ENCODE measurements around the gene CCL2. TPM values are rescaled to one million over a fixed set of nuclear protein-coding genes. Genes with fewer than 3 reads are reported as not detected.

CCL2 gene
- total and polyA plus RNA-seq, 8 donors: 3.8 to 194 (median 26.0) TPM

DNA sequence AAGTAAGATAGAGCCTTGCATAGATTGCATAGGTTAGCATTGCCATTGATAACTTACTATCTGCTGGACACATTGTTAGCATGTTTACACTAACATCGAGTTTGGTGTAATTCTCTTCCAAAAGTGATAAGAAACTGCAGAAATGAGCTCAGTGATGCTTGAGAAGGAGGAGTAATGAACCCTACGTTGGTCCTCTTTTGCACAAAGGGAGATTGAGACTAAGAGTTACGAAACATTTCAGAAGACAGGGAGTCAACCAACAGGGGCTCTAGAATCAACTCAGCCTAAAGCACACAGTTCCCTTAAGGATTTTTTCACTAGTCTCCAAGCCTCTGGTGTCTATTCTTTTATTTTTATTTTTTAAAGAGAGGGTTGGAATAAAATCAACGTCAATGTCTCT is 21.7 kb downstream of the CCL2 start:
- Histone ChIP-seq H3K27me3 (peaks cover 0 to 12% (median 0%) of the 10 kb centered on the region in 3 donors), H3K4me3 (no peak overlapping the region), H3K4me1 (no peaks in the 10 kb centered on the region), H3K9me3 (no peaks in the 10 kb centered on the region), H3K27ac (no peak overlapping the region), H3K36me3 (no peaks in the 10 kb centered on the region)
- 47 to 59% (median 51%) methylated on average over 4 of the region's 4 CpGs for WGBS, 5 donors
- TF ChIP-seq POLR2AphosphoS5 (IDR thresholded peaks at IDR 0.05) (no peak), POLR2A (IDR thresholded peaks at IDR 0.05) (no peak), EP300 (IDR thresholded peaks at IDR 0.05) (no peak)
- TF ChIP-seq, protein P1, sequence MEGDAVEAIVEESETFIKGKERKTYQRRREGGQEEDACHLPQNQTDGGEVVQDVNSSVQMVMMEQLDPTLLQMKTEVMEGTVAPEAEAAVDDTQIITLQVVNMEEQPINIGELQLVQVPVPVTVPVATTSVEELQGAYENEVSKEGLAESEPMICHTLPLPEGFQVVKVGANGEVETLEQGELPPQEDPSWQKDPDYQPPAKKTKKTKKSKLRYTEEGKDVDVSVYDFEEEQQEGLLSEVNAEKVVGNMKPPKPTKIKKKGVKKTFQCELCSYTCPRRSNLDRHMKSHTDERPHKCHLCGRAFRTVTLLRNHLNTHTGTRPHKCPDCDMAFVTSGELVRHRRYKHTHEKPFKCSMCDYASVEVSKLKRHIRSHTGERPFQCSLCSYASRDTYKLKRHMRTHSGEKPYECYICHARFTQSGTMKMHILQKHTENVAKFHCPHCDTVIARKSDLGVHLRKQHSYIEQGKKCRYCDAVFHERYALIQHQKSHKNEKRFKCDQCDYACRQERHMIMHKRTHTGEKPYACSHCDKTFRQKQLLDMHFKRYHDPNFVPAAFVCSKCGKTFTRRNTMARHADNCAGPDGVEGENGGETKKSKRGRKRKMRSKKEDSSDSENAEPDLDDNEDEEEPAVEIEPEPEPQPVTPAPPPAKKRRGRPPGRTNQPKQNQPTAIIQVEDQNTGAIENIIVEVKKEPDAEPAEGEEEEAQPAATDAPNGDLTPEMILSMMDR (IDR thresholded peaks at IDR 0.05): no peak
- intact Hi-C loops (cut with DNase I; ENCODE audit: low total_unique reads): no loop called here
- no peak for DNase-seq

GRCh38 chr17:34283571-34283970 is 28.5 kb downstream of the CCL2 start:
- peaks cover 0 to 8% (median 0%) of the 10 kb centered on the region in 4 donors for H3K4me1 ChIP-seq

GRCh38 chr17:34285286-34285792 is 30.3 kb downstream of the CCL2 start, which contains the start of gene CCL11:
Gene CCL11 (plus strand): TSS chr17:34285742. CDS start chr17:34285809, 67 bp downstream.
- intact Hi-C loops (cut with DNase I; ENCODE audit: low total_unique reads): no loop called here
- Histone ChIP-seq H3K4me3 (no peak within 1 kb of the TSS), H3K36me3 (no peaks in the 10 kb centered on the region), H3K27me3 (no peaks in the 10 kb centered on the region), H3K9me3 (no peaks in the 10 kb centered on the region), H3K27ac (peak within 1 kb of the TSS in 1 of 5 donors; percentile 24), H3K4me1 (peaks cover 0 to 8% (median 0%) of the 10 kb centered on the region in 4 donors)
- 65 to 80% (median 74%) methylated on average over 4 of the region's 4 CpGs for WGBS, 5 donors
- TF ChIP-seq EP300 (IDR thresholded peaks at IDR 0.05) (no peak), POLR2AphosphoS5 (IDR thresholded peaks at IDR 0.05) (peak in 2 of 3 donors; percentile 10 to 20)
- DNase-seq: peak in 1 of 2 donors; percentile 62

More at GRCh38 chr17:34283571-34283970, 28.5 kb downstream of the CCL2 start:
- WGBS, 5 donors: 73 to 77% (median 77%) methylated on average over 6 of the region's 6 CpGs
- no peak for TF ChIP-seq EP300 (IDR thresholded peaks at IDR 0.05)
- TF ChIP-seq, protein P1 (IDR thresholded peaks at IDR 0.05): no peak
- no peak for TF ChIP-seq POLR2A (IDR thresholded peaks at IDR 0.05)
- TF ChIP-seq POLR2AphosphoS5 (IDR thresholded peaks at IDR 0.05): no peak
- Histone ChIP-seq H3K27me3 (no peaks in the 10 kb centered on the region), H3K4me3 (no peak overlapping the region), H3K9me3 (no peaks in the 10 kb centered on the region), H3K27ac (no peak overlapping the region), H3K36me3 (no peaks in the 10 kb centered on the region)
- DNase-seq: no peak
- intact Hi-C loops (cut with DNase I; ENCODE audit: low total_unique reads): no loop called here

GRCh38 chr17:34287875-34288274 is 32.8 kb downstream of the CCL2 start:
- WGBS, 5 donors: 29 to 40% (median 33%) methylated on average over 2 of the region's 2 CpGs

More at GRCh38 chr17:34287875-34288274, 32.8 kb downstream of the CCL2 start:
- no peak for DNase-seq
- Histone ChIP-seq H3K4me1 (peaks cover 0 to 8% (median 0%) of the 10 kb centered on the region in 4 donors), H3K36me3 (no peaks in the 10 kb centered on the region), H3K27me3 (no peaks in the 10 kb centered on the region), H3K27ac (no peak overlapping the region), H3K4me3 (no peak overlapping the region), H3K9me3 (no peaks in the 10 kb centered on the region)
- TF ChIP-seq, protein P1 (IDR thresholded peaks at IDR 0.05): no peak
- no peak for TF ChIP-seq POLR2AphosphoS5 (IDR thresholded peaks at IDR 0.05)
- no peak for TF ChIP-seq POLR2A (IDR thresholded peaks at IDR 0.05)
- TF ChIP-seq EP300 (IDR thresholded peaks at IDR 0.05): no peak
- intact Hi-C loops (cut with DNase I; ENCODE audit: low total_unique reads): no loop called here

Measured in stomach (tissue), 9 donors.